Liver (tissue), 9 donors: ENCODE data around the gene NTN3. TPM values are rescaled to one million over a fixed set of nuclear protein-coding genes. Genes with fewer than 3 reads are reported as not detected.
A peak's percentile ranks its signal among the peaks of the same experiment; 100 is the strongest.

Experiments
- DNase-seq: peaks from one replicate; pipeline ENCODE4 v3.0.0-alpha.2; 2017; ENCODE audit warnings: low spot score
- H3K27ac ChIP-seq, 2 donors: one replicate each; pipeline ENCODE4 v1.7.0; 2013; ENCODE audit warnings: inconsistent platforms in 2 of 2, low read length in 2 of 2, control low read depth in 1 of 2, low read depth in 1 of 2, mild to moderate bottlenecking in 1 of 2
- H3K27me3 ChIP-seq, 4 donors: one replicate each; pipeline versions ENCODE4 v1.6.1 to v1.7.0; 2013; ENCODE audit warnings: low read length in 3 of 4, inconsistent platforms in 1 of 4, mild to moderate bottlenecking in 1 of 4, moderate library complexity in 1 of 4; ENCODE audit not compliant: control insufficient read depth in 4 of 4, insufficient read depth in 4 of 4
- H3K36me3 ChIP-seq, 4 donors: one replicate each; pipeline versions ENCODE4 v1.6.1 to v1.7.0; 2013; ENCODE audit warnings: low read length in 3 of 4, mild to moderate bottlenecking in 3 of 4, low read depth in 1 of 4, moderate library complexity in 1 of 4; ENCODE audit not compliant: control insufficient read depth in 4 of 4, insufficient read depth in 3 of 4
- H3K4me1 ChIP-seq, 4 donors: one replicate each; pipeline versions ENCODE4 v1.6.1 to v1.7.0; 2013; ENCODE audit warnings: low read length in 3 of 4, mild to moderate bottlenecking in 3 of 4, moderate library complexity in 1 of 4; ENCODE audit not compliant: control insufficient read depth in 4 of 4, insufficient read depth in 4 of 4
- H3K4me3 ChIP-seq, 3 donors: one replicate each; pipeline versions ENCODE4 v1.6.1 to v1.7.0; 2013; ENCODE audit warnings: low read length in 3 of 3, control low read depth in 1 of 3, low read depth in 1 of 3, mild to moderate bottlenecking in 1 of 3
- H3K9ac ChIP-seq, 2 donors: one replicate each; pipeline ENCODE4 v1.7.0; 2013; ENCODE audit warnings: low read length in 2 of 2, mild to moderate bottlenecking in 2 of 2, moderate library complexity in 2 of 2, control low read depth in 1 of 2, low read depth in 1 of 2
- H3K9me3 ChIP-seq, 4 donors: one replicate each; pipeline versions ENCODE4 v1.6.1 to v1.7.0; 2013; ENCODE audit warnings: low read length in 3 of 4; ENCODE audit not compliant: control insufficient read depth in 4 of 4
- CTCF ChIP-seq: fragments of 150-350 bp; IDR thresholded peaks from 2 replicates; pipeline ENCODE4 v1.5.1; 2017; ENCODE audit warnings: improper control_type of control experiment, low read depth, low read length; ENCODE audit not compliant: missing input control
- FOXA1 ChIP-seq: IDR thresholded peaks from 2 replicates; pipeline ENCODE4 v1.6.1; 2016; ENCODE audit warnings: antibody characterized with exemption
- JUND ChIP-seq, 2 donors: IDR thresholded peaks; 2 replicates each; pipeline ENCODE4 v1.6.1; 2016; ENCODE audit warnings: antibody characterized with exemption in 2 of 2
- MAX ChIP-seq: IDR thresholded peaks from 2 replicates; pipeline ENCODE4 v1.6.1; 2016; ENCODE audit warnings: antibody characterized with exemption
- RAD21 ChIP-seq, 2 donors: IDR thresholded peaks; 2 replicates each; pipeline ENCODE4 v1.6.1; 2016; ENCODE audit warnings: antibody characterized with exemption in 2 of 2, mild to moderate bottlenecking in 2 of 2
- RXRA ChIP-seq, 2 donors: IDR thresholded peaks; 2 replicates each; pipeline ENCODE4 v1.6.1; 2017 to 2018; ENCODE audit warnings: antibody characterized with exemption in 2 of 2, mild to moderate bottlenecking in 1 of 2
- SP1 ChIP-seq: IDR thresholded peaks from 2 replicates; pipeline ENCODE4 v1.6.1; 2018; ENCODE audit warnings: antibody characterized with exemption, mild to moderate bottlenecking
- TAF1 ChIP-seq: conservative IDR thresholded peaks from 2 replicates; pipeline ENCODE4 v1.6.1; 2016; ENCODE audit warnings: antibody characterized with exemption, mild to moderate bottlenecking
- YY1 ChIP-seq: IDR thresholded peaks from 2 replicates; pipeline ENCODE4 v1.6.1; 2016; ENCODE audit warnings: antibody characterized with exemption, mild to moderate bottlenecking
- WGBS: extraction: QIAGEN DNeasy Blood & Tissue Kit; methylation state at CpG from one replicate; pipeline ENCODE4 v1.1.7; 2013; 5-methylcytosine and 5-hydroxymethylcytosine counted together
- polyA plus RNA-seq, 2 donors: library from polyadenylated mRNA; stranded (reverse) in 1 of 2; unstranded in 1 of 2; fragments of 200-250 nt in 1 of 2; fragments of >200 nt in 1 of 2; fragmentation: Nextera tagmentation in 1 of 2; extraction: Ambion mirVana in 1 of 2; gene quantifications; one replicate each; pipeline versions ENCODE4 v1.2.1 to v1.2.3, GENCODE V29; 2013 to 2015
- total RNA-seq, 2 donors: library from RNA; depleted of rRNA; stranded (reverse); fragments of >200 nt; gene quantifications; one replicate each; pipeline ENCODE4 v1.2.3, GENCODE V29; 2014
- TF ChIP-seq, protein P1 (sequence below): IDR thresholded peaks from 2 replicates; pipeline ENCODE4 v1.6.1; 2016; ENCODE audit warnings: antibody characterized with exemption, mild to moderate bottlenecking
- TF ChIP-seq, protein P2 (sequence below): IDR thresholded peaks from 2 replicates; pipeline ENCODE4 v1.6.1; 2016; ENCODE audit warnings: antibody characterized with exemption
- donor health status: healthy.
- donor health status: healthy.
- donor health status: healthy.
- donor health status: healthy.
- donor health status: healthy.

Gene NTN3
- total and polyA plus RNA-seq, 4 donors, result 0.19 to 2.3 (median 0.28) TPM; not detected in 1

DNA sequence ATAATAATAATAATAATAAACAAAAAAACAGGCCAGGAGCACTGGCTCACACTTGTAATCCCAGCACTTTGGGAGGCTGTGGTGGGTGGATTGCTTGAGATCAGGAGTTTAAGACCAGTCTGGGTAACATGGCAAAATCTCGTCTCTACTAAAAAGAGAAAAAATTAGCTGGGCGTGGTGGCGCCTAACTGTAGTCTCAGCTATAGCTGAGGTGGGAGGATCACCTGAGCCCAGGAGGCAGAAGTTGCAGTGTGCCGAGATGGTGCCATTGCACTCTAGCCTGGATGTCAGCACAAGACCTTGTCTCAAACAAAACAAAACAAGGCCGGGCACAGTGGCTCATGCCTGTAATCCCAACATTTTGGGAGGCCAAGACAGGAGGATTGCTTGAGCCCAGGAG, 23.9 kb downstream of the NTN3 start (continued):
- TF ChIP-seq, protein P1, sequence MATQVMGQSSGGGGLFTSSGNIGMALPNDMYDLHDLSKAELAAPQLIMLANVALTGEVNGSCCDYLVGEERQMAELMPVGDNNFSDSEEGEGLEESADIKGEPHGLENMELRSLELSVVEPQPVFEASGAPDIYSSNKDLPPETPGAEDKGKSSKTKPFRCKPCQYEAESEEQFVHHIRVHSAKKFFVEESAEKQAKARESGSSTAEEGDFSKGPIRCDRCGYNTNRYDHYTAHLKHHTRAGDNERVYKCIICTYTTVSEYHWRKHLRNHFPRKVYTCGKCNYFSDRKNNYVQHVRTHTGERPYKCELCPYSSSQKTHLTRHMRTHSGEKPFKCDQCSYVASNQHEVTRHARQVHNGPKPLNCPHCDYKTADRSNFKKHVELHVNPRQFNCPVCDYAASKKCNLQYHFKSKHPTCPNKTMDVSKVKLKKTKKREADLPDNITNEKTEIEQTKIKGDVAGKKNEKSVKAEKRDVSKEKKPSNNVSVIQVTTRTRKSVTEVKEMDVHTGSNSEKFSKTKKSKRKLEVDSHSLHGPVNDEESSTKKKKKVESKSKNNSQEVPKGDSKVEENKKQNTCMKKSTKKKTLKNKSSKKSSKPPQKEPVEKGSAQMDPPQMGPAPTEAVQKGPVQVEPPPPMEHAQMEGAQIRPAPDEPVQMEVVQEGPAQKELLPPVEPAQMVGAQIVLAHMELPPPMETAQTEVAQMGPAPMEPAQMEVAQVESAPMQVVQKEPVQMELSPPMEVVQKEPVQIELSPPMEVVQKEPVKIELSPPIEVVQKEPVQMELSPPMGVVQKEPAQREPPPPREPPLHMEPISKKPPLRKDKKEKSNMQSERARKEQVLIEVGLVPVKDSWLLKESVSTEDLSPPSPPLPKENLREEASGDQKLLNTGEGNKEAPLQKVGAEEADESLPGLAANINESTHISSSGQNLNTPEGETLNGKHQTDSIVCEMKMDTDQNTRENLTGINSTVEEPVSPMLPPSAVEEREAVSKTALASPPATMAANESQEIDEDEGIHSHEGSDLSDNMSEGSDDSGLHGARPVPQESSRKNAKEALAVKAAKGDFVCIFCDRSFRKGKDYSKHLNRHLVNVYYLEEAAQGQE, result no peak

GRCh38 chr16:2496223-2497115, 25.4 kb downstream of the NTN3 start:
- Histone ChIP-seq H3K4me1 (peaks cover 17 to 39% (median 30%) of the 10 kb centered on the region in 4 donors), H3K4me3 (no peak overlapping the region), H3K9ac (no peak overlapping the region), H3K36me3 (peaks cover 0 to 9% (median under 1%) of the 10 kb centered on the region in 4 donors), H3K27me3 (no peaks in the 10 kb centered on the region), H3K27ac (no peak overlapping the region), H3K9me3 (no peaks in the 10 kb centered on the region)
- no peak for DNase-seq
- no peak for TF ChIP-seq YY1
- TF ChIP-seq, protein P1, result no peak
- WGBS, result 96% methylated on average over 62 of the region's 62 CpGs

DNA sequence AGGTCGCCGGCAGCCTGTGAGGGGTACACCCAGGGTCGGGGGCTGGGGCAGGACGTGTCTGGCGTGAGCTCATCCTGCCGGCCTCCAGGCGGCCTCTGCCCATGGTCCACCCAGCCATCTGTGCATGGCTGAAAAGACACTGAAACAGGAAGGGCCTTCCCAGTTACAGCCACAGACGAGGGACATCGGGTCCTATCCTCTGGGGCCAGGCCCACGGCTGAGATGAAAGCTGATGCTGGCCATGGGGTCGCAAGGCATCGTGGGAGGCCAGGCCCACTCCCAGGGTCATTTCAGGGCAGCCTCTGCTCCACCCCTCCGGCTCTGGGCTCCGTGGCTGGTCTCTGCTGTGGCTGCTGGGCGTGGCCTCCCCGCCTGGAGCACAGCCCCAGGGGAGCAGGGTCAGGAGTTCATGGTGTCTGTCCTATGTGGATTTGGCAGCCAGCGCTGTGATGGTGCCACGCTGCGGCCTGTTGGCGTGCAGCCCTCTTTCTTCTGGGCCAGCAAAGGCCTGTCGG, 26.1 kb downstream of the NTN3 start:
- no peaks in the 10 kb centered on the region for H3K27me3 ChIP-seq
- H3K9ac ChIP-seq, result peak overlapping the region in 1 of 2 donors; percentile 58
- peak overlapping the region in 1 of 2 donors; percentile 48 for H3K27ac ChIP-seq
- WGBS, result 37% methylated on average over 21 of the region's 21 CpGs
- H3K4me3 ChIP-seq, result no peak overlapping the region
- H3K9me3 ChIP-seq, result no peaks in the 10 kb centered on the region
- peaks cover 0 to 9% (median under 1%) of the 10 kb centered on the region in 4 donors for H3K36me3 ChIP-seq
- H3K4me1 ChIP-seq, result peaks cover 18 to 44% (median 31%) of the 10 kb centered on the region in 4 donors
- no peak for DNase-seq
- TF ChIP-seq CTCF (no peak), SP1 (peak; percentile 84), YY1 (peak; percentile 63), MAX (no peak), JUND (IDR thresholded peaks at IDR 0.05) (no peak), FOXA1 (no peak), RXRA (IDR thresholded peaks at IDR 0.05) (peak; percentile 89 to 96), RAD21 (IDR thresholded peaks at IDR 0.05) (peak; percentile 67 to 74), TAF1 (no peak)
- TF ChIP-seq, protein P1, result peak; percentile 17
- TF ChIP-seq, protein P2, sequence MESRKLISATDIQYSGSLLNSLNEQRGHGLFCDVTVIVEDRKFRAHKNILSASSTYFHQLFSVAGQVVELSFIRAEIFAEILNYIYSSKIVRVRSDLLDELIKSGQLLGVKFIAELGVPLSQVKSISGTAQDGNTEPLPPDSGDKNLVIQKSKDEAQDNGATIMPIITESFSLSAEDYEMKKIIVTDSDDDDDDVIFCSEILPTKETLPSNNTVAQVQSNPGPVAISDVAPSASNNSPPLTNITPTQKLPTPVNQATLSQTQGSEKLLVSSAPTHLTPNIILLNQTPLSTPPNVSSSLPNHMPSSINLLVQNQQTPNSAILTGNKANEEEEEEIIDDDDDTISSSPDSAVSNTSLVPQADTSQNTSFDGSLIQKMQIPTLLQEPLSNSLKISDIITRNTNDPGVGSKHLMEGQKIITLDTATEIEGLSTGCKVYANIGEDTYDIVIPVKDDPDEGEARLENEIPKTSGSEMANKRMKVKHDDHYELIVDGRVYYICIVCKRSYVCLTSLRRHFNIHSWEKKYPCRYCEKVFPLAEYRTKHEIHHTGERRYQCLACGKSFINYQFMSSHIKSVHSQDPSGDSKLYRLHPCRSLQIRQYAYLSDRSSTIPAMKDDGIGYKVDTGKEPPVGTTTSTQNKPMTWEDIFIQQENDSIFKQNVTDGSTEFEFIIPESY, result no peak
